HUES6 (cell line): ENCODE measurements around the gene NFATC3.
"Not testable (repeated sequence)": the region's sequence is repeated elsewhere in the genome, so short reads cannot be mapped to it uniquely, and the experiment has no call there.

ENCODE experiments used
- H3K27ac ChIP-seq: 2 replicates; pipeline ENCODE4 v1.7.0; 2013; ENCODE audit warnings: low read depth, mild to moderate bottlenecking, low read length, inconsistent platforms
- H3K27me3 ChIP-seq: 2 replicates; pipeline ENCODE4 v1.6.1; 2013; ENCODE audit warnings: low read length; ENCODE audit not compliant: control insufficient read depth, insufficient read depth
- H3K36me3 ChIP-seq: 2 replicates; pipeline ENCODE4 v1.6.1; 2013; ENCODE audit warnings: low read length; ENCODE audit not compliant: control insufficient read depth, insufficient read depth
- H3K4me1 ChIP-seq: 2 replicates; pipeline ENCODE4 v1.6.1; 2013; ENCODE audit warnings: low read length; ENCODE audit not compliant: control insufficient read depth, insufficient read depth
- H3K4me3 ChIP-seq: 2 replicates; pipeline ENCODE4 v1.5.1; 2013; ENCODE audit warnings: low read depth, low read length
- H3K9ac ChIP-seq: one replicate; pipeline ENCODE4 v1.6.1; 2013; ENCODE audit warnings: mild to moderate bottlenecking, low read length
- H3K9me3 ChIP-seq: 2 replicates; pipeline ENCODE4 v1.6.1; 2013; ENCODE audit warnings: low read depth, low read length; ENCODE audit not compliant: control insufficient read depth, insufficient read depth

NFATC3 gene

DNA sequence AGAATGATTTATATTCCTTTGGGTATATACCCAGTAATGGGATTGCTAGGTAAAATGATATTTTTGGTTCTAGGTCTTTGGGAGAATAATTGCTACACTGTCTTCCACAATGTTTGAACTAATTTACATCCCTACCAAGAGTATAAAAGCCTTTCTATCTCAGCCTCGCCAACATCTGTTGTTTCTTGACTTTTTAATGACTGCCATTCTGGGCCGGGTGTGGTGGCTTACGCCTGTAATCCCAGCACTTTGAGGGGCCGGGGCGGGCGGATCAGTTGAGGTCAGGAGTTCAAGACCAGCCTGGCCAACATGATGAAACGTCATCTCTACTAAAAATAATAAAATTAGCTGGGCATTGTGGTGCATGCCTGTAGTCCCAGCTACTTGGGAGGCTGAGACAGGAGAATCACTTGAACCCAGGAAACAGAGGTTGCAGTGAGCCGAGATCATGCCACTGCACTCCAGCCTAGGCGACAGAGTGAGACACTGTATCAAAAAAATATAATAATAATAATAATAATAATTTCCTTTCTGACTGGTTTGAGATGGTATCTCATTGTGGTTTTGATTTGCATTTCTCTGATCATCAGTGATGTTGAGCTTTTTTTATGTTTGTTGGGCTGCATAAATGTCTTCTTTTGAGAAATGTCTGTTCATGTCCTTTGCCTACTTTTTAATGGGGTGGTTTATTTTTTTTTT is 22.2 kb downstream of the NFATC3 start:
- H3K4me1 ChIP-seq, H3K36me3 ChIP-seq, H3K9ac ChIP-seq, H3K4me3 ChIP-seq, H3K27ac ChIP-seq, H3K27me3 ChIP-seq: not testable (repeated sequence)
- H3K9me3 ChIP-seq: peaks cover 35% of the 10 kb centered on the region; the same call in 1 of the 2 replicates

DNA sequence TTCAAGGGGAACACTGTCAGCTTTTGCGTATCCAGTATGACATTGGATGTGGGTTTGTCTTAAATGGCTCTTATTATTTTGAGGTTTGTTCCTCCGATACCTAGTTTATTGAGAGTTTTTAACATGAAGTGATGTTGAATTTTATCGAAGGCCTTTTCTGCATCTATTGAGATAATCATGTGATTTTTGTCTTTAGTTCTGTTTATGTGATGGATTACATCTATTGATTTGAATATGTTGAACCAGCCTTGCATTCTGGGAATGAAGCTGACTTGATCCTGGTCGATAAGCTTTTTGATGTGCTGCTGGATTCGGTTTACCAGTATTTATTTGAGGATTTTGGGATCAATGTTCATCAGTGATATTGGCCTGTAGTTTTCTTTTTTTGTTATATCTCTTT is 24.0 kb downstream of the NFATC3 start:
- H3K27ac ChIP-seq, H3K27me3 ChIP-seq, H3K9ac ChIP-seq, H3K4me3 ChIP-seq, H3K4me1 ChIP-seq, H3K36me3 ChIP-seq: not testable (repeated sequence)
- H3K9me3 ChIP-seq: peaks cover 35% of the 10 kb centered on the region; the same call in 1 of the 2 replicates

DNA sequence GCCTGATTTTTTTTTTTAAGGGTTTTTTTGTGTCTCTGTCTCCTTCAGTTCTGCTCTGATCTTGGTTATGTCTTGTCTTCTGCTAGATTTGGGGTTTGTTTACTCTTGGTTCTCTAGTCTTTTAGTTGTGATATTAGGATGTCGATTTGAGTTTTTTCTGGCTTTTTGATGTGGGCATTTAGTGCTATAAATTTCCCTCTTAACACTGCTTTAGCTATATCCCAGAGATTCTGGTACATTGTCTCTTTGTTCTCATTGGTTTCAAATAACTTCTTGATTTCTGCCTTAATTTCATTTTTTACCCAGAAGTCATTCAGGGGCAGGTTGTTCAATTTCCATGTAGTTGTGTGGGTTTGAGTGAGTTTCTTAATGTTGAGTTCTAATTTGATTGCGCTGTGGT is 25.4 kb downstream of the NFATC3 start:
- H3K27me3 ChIP-seq, H3K36me3 ChIP-seq, H3K4me1 ChIP-seq, H3K27ac ChIP-seq, H3K9ac ChIP-seq, H3K4me3 ChIP-seq: not testable (repeated sequence)
- H3K9me3 ChIP-seq: peaks cover 32% of the 10 kb centered on the region; the same call in 1 of the 2 replicates

DNA sequence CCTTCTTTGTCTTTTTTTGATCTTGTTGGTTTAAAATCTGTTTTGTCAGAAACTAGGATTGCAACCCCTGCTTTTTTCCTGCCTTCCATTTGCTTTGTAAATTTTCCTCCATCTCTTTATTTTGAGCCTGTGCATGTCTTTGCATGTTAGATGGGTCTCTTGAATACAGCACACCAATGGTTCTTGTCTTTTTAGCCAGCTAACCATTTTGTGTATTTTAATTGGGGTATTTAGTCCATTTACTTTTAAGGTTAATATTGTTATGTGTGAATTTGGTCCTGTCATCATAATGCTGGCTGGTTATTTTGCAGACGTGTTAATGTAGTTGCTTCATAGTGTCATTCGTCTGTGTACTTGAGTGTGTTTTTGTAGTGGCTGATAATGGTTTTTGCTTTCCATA is 26.2 kb downstream of the NFATC3 start:
- H3K27me3 ChIP-seq: no peaks in the 10 kb centered on the region

DNA sequence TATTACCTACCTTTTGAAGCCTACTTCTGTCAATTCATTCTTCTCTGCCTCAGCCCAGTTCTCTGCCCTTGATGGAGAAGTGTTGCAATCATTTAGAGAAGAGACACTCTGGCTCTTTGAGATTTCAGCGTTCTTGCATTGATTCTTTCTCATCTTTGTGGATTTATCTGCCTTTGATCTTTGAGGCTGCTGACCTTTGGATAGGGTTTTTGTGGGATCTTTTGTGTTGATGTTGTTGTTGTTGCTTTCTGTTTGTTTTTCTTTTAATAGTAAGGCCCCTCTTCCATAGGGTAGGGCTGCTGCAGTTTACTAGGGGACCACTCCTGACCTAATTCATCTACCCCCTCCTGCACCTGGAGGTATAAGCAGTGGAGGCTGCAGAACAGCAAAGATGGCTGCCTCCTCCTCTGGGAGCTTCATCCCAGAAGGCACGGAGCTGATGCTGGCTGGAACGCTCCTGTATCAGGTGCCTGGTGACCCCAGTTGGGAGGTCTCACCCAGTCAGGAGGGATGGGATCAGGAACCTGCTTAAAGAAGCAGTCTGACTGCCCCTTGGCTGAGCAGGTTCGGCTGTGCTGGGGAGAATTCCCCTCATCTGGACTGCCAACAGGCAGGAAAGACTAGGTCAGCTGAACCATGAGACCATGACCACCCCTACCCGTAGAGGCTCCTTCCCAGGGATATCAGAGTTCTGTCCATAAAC is 28.0 kb downstream of the NFATC3 start:
- Histone ChIP-seq H3K9ac (no peak overlapping the region), H3K4me3 (no peak overlapping the region), H3K9me3 (peaks cover 27% of the 10 kb centered on the region; the same call in 1 of the 2 replicates), H3K4me1 (0 out of 2 replicates have a peak, but pooled peaks cover 3% of the 10 kb centered on the region), H3K27me3 (no peaks in the 10 kb centered on the region), H3K27ac (no peak overlapping the region), H3K36me3 (no peaks in the 10 kb centered on the region)

More for the DNA sequence above, 26.2 kb downstream of the NFATC3 start:
- Histone ChIP-seq H3K4me1 (0 out of 2 replicates have a peak, but pooled peaks cover 3% of the 10 kb centered on the region), H3K36me3 (no peaks in the 10 kb centered on the region), H3K9ac (no peak overlapping the region), H3K4me3 (no peak overlapping the region), H3K9me3 (peaks cover 32% of the 10 kb centered on the region; the same call in 1 of the 2 replicates), H3K27ac (no peak overlapping the region)

DNA sequence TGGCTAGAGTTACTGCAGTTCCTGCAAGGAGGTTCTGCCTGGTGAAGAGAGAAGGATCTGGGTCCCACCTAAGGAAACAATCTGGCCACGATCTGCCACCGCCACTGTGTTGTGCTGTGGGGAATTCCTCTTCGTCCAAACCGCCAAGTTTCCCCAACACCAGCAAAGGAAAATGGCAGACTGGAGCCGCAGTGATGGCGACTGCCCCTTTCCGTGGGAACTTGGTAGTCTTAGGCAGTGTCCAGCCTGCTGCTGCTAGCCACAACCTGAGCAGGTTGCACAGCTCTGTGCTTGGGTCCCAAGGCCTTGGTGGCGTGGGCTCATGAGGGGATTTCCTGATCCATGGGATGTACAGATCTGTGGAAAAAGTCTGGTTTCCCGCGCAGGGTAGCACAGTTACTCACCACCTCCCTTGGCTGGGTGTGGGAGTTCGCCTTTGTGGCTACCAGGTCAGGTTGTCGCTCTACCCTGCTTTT is 28.6 kb downstream of the NFATC3 start:
- H3K27ac ChIP-seq: no peak overlapping the region
- H3K9ac ChIP-seq: no peak overlapping the region
- H3K9me3 ChIP-seq: peaks cover 25% of the 10 kb centered on the region; the same call in 1 of the 2 replicates
- H3K27me3 ChIP-seq: no peaks in the 10 kb centered on the region
- H3K36me3 ChIP-seq: no peaks in the 10 kb centered on the region
- H3K4me3 ChIP-seq: no peak overlapping the region
- H3K4me1 ChIP-seq: 0 out of 2 replicates have a peak, but pooled peaks cover 3% of the 10 kb centered on the region

DNA sequence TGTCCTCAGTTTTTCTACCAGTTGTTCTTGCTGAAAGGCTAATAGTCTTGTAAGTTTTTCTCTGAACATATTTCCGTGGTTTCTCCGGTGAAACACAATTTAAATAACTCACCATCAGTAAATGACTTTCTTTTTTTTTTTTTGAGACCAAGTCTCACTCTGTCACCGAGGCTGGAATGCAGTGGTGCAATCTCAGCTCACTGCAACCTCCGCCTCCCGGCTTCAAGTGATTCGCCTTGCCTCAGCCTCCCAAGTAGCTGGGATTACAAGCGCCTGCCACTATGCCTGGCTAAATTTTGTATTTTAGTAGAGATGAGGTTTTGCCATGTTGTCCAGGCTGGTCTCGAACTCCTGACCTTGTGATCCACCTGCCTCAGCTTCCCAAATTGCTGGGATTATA is 29.8 kb downstream of the NFATC3 start:
- not testable (repeated sequence) for H3K4me3 ChIP-seq, H3K27me3 ChIP-seq, H3K4me1 ChIP-seq, H3K9ac ChIP-seq, H3K36me3 ChIP-seq, H3K27ac ChIP-seq
- H3K9me3 ChIP-seq: peaks cover 13% of the 10 kb centered on the region; the same call in 1 of the 2 replicates

DNA sequence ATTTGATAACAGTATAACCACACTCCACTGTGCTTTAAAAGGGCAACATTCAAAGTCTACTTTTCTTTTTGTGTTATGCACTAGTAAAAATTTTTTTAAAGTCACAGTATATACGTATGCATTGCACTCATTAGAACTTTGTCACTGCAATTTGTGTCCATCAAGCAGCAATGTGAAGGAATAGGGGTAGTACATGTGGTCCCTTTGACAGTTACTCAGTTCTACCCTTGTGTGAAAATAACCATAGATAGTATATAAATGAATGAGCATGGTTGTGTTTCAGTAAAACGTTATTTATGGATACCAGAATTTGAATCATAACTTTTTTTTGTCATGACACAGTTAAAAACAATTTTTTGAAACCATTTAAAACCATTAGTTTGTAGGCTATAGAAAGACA is 30.7 kb downstream of the NFATC3 start:
- Histone ChIP-seq H3K4me3 (no peak overlapping the region), H3K4me1 (0 out of 2 replicates have a peak, but pooled peaks cover 3% of the 10 kb centered on the region), H3K27me3 (no peaks in the 10 kb centered on the region), H3K9ac (no peak overlapping the region), H3K36me3 (no peaks in the 10 kb centered on the region), H3K9me3 (peaks cover 8% of the 10 kb centered on the region; the same call in 1 of the 2 replicates), H3K27ac (no peak overlapping the region)

DNA sequence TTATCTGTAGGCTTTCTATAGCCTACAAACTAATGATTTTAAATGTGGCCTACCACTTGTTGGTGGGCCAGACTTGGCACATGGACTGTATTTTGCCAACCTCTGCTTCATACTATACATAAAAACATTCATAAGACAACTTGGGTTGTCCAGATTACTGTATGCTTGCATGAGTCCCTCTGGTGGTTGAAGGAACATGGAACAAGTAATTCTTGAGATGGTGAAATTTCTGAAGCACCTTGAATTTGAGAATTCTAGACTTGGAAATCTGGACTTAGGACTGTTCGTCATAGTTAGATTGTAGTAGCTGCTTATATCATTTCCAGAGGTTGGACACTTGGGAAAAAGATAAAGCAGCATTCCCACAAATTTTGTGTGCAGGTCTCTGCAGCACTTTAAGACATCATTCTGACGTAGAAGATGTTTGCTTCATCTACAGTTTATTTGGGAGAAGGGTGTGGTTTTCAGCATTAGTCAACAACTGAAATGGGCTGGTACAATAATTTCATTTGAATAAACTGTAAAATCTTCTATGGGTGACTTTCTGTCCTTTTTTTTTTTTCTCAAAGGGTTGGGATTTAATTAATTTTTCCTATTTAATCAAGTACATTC is 31.2 kb downstream of the NFATC3 start:
- 0 out of 2 replicates have a peak, but pooled peaks cover 3% of the 10 kb centered on the region for H3K4me1 ChIP-seq
- H3K4me3 ChIP-seq: no peak overlapping the region

DNA sequence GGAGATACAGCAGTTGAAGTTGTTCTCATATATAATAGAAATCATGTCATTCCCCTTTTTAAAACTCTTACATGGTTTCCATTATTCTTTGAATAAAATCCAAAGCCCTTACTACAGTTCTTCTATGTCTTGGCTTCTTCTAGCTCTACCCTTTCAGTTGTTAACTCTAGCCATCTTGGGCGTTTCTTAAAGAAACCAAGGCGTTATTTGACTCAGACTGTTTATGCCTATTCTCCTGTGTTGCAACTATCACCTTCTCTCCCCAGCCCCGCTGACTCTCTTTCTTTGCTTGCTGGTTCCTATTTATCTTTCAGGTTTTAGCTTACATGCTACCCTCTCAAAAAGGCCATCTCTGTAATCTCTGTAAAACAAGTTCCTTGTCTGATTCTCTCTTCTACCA is 32.7 kb downstream of the NFATC3 start:
- Histone ChIP-seq H3K27me3 (no peaks in the 10 kb centered on the region), H3K36me3 (no peaks in the 10 kb centered on the region), H3K9me3 (no peaks in the 10 kb centered on the region), H3K4me3 (no peak overlapping the region), H3K4me1 (0 out of 2 replicates have a peak, but pooled peaks cover 3% of the 10 kb centered on the region), H3K9ac (no peak overlapping the region), H3K27ac (no peak overlapping the region)

More for the DNA sequence above, 31.2 kb downstream of the NFATC3 start:
- Histone ChIP-seq H3K9me3 (peaks cover 3% of the 10 kb centered on the region; the same call in 1 of the 2 replicates), H3K9ac (no peak overlapping the region), H3K27ac (no peak overlapping the region), H3K27me3 (no peaks in the 10 kb centered on the region), H3K36me3 (no peaks in the 10 kb centered on the region)

DNA sequence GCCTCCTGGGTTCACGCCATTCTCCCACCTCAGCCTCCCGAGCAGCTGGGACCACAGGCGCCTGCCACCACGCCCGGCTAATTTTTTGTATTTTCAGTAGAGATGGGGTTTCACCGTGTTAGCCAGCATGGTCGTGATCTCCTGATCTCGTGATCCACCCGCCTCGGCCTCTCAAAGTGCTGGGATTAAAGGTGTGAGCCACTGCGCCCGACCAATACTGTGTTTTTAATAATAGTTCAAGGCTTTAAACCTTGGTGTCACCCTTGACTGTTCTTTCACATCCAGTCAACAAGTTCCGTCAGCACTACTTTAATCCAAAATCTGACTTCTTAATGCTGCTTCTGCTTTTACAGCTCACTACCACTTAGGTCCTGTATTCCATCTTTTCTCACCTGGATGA is 33.8 kb downstream of the NFATC3 start:
- not testable (repeated sequence) for H3K4me3 ChIP-seq, H3K4me1 ChIP-seq, H3K9me3 ChIP-seq, H3K27me3 ChIP-seq, H3K27ac ChIP-seq, H3K9ac ChIP-seq, H3K36me3 ChIP-seq
